Activated CD8-positive, alpha-beta memory T cell treated with anti-CD3 and anti-CD28 coated beads for 36 hours (primary cell): ENCODE measurements around the gene HAO2. TPM values are rescaled to one million over a fixed set of nuclear protein-coding genes. Genes with fewer than 3 reads are reported as not detected.
"Not testable (repeated sequence)": the region's sequence is repeated elsewhere in the genome, so short reads cannot be mapped to it uniquely, and the experiment has no call there.

Experiments
- CTCF ChIA-PET: fragments of 350-600 bp; sonication (Branson Sonifier 250); formaldehyde crosslinking; loops from one replicate; lab custom pipeline; 2021; ENCODE audit warnings: antibody characterized with exemption; lab: Charles Lee
- POLR2A ChIA-PET: fragments of 350-600 bp; sonication (Branson Sonifier 250); formaldehyde crosslinking; loops from one replicate; lab custom pipeline; 2021; ENCODE audit warnings: antibody characterized with exemption; lab: Charles Lee
- total RNA-seq, 2 experiments: library from RNA; stranded (reverse); gene quantifications; one replicate each; pipeline ENCODE4 v1.2.3, GENCODE V29; 2021

The HAO2 gene
- total RNA-seq, 2 experiments from 2014 or later = not detected

GRCh38 chr1:119340861-119341261 lies 27.7 kb upstream of the HAO2 start:
- POLR2A ChIA-PET = no interaction called here
- CTCF ChIA-PET = no interaction called here

DNA sequence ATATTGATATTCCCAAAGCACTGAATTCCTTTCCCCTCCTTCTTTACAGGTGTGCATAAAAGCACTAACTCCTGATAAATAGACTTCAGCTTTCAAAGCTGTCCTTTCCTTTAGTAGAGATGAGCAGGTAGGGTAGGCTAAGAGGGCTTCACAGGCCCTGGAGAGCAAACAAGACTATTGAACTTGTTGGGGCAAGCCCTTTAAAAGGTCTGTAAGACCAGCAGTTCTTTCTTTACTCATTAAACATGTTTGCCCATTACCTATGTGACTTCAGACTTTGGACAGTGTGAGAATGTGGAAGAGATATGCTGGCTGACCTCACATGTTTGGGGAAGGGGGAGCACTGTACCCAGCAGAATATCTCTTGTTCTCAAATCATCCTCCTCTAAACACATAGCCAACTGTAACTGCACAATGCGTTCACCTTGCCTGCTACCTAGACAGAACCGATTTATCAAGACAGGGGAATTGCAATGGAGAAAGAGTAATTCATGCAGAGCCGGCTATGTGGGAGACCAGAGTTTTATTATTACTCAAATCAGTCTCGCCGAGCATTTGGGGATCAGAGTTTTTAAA lies 27.1 kb upstream of the HAO2 start:
- POLR2A ChIA-PET = no interaction called here
- CTCF ChIA-PET = no interaction called here

DNA sequence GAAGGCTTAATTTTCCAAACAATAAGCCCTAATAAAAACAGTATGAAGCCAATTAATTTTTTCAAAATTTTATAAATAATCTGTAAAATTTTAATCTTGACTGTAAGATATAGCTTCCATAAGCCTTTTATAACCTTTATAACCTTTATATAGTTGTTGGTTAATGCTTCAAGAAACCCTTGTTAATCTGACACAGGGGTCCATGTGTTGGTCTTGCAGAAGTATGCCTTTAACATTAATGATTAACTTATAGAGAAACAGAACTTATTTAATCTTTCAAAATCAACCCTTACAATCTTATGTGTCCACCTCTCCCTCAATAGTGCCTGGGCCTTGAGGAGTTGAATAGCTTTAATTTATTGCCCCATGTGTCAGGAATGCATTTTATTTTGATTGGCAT lies 23.2 kb upstream of the HAO2 start:
- ChIA-PET CTCF (no interaction called here), POLR2A (no interaction called here)

DNA sequence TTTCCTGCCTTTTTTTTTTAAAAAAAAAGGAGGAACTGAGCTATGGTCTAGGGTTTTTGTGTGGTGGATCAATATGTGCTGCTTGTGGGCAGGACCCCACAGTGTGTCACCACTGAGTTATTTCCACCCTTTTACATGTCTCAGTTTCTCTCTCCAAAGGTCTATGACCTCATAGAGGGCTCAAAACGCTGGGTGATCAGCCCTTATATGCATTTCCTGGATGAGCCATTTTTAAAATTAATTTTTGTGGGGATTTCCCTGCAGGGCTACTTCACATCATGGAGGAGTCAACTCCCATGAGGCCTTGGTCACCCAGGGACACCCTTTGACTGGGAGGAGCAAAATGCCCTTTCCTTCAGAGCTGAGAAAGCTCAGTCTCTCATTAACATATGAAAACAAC lies 20.7 kb upstream of the HAO2 start:
- ChIA-PET CTCF (no interaction called here), POLR2A (no interaction called here)

GRCh38 chr1:119348941-119349340 lies 19.6 kb upstream of the HAO2 start:
- CTCF ChIA-PET = no interaction called here
- POLR2A ChIA-PET = no interaction called here

- CTCF ChIA-PET = not testable (repeated sequence)
Measured at GRCh38 chr1:119350866-119351265, 17.7 kb upstream of the HAO2 start.

DNA sequence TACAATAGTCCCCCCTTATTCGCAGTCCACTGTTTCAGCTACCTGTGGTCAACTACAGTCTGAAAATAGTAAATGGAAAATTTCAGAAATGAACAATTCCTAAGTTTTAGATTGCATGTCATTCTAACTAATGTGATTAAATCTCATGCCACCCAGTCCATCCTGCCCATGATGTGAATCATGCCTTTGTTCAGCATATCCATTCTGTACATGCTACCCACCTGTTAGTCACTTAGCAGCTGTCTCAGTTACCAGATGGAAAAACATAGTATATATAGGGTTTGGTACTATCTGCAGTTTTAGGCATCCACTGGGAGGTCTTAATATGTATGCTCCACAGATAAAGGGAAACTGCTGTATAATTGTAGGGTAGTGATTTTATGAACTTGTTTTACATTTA lies 16.6 kb upstream of the HAO2 start:
- ChIA-PET POLR2A (no interaction called here), CTCF (no interaction called here)

More at GRCh38 chr1:119350866-119351265, 17.7 kb upstream of the HAO2 start:
- POLR2A ChIA-PET = not testable (repeated sequence)

DNA sequence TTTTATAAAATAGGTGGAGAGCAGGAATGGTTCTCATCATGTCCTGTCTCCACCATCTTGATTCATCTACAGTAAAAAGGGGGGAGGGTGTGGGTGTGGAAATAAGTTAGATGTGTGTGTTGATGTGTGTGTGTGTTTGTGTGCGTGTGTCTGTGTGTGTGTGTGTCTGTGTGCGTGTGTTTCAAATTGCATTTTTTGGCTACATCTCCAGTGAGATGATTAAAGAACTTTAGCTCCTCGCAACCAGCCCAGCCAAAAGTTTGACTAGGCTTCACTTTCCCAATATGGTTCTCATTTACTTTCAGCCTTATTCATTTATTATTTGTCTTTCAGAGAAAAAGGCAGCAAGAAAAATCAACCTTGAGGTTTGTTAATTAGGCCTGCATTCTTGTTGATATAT lies 14.7 kb upstream of the HAO2 start:
- ChIA-PET CTCF (no interaction called here), POLR2A (interaction anchor here (0.7 kb wide), 1 partner anchor 114 kb away, joined by 11 read pairs; no protein-coding TSS in a partner anchor)

DNA sequence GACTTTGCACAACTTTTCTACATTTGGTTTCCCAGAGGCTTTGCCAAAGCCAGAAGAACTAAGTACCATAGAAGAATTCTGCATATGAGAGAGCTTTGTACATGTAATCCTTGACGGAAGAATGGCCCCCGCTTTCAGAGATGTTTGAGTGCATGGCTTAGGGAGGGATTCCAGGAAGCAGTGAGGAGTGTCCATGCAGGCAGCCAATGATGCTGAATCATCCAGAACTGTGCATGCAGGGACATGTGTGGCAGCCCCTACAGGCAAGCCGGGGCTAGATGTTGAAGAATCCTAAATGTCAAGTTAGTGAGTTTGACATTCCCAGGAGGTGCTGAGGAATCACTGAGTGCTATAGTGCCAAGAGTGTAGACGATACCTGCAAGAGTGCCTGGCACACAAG lies 9.9 kb upstream of the HAO2 start:
- ChIA-PET CTCF (interaction anchor here (1.1 kb wide), 1 partner anchor 12 kb away, joined by 3 read pairs; no protein-coding TSS in a partner anchor), POLR2A (no interaction called here)

GRCh38 chr1:119359730-119360129 lies 8.9 kb upstream of the HAO2 start:
- CTCF ChIA-PET = no interaction called here
- POLR2A ChIA-PET = no interaction called here

DNA sequence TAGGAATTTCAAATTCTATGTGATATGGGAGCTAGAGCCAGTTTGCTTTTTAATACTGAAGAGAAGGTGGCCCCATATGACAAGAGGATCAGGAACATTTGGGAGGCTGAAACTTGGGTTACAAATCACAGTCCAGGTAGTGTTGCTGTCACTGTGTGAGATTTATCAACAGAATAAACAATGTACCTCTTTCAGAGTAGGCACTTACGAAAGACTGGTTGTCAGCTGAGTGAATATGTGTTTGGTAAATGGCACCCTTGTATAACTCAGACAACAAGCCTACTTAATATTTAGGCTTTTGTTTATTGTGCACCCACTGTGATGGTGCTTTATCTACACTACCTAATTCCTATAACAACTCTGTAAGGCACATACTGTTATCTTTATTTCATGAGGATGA lies 7.4 kb upstream of the HAO2 start:
- POLR2A ChIA-PET = no interaction called here
- CTCF ChIA-PET = no interaction called here

GRCh38 chr1:119361620-119362344 lies 6.8 kb upstream of the HAO2 start:
- ChIA-PET POLR2A (no interaction called here), CTCF (no interaction called here)

DNA sequence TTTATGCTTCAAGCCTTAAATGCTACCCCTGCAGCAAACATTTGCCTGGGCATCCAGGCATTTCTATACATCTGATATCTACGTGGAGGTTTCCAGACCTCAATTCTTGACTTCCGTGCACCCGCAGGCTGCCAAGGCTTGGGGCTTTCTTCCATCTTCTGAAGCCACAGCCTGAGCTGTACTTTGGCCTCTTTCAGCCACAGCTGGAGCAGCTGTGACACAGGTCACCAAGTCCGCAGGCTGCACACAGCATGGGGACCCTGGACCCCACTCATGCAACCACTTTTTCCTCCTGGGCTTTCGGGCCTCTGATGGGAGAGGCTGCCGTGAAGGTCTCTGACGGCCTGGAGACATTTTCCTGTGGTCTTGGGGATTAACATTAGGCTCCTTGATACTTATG lies 5.4 kb upstream of the HAO2 start:
- CTCF ChIA-PET = no interaction called here
- POLR2A ChIA-PET = no interaction called here

- ChIA-PET CTCF (no interaction called here), POLR2A (no interaction called here)
Measured at GRCh38 chr1:119364640-119365039, 3.9 kb upstream of the HAO2 start.

GRCh38 chr1:119366424-119366823 lies 2.2 kb upstream of the HAO2 start:
- ChIA-PET CTCF (no interaction called here), POLR2A (no interaction called here)

GRCh38 chr1:119367432-119368124 lies 1.0 kb upstream of the HAO2 start:
- CTCF ChIA-PET = no interaction called here
- POLR2A ChIA-PET = no interaction called here

GRCh38 chr1:119370748-119371147 lies 2.2 kb downstream of the HAO2 start:
- ChIA-PET CTCF (interaction anchor here (1.0 kb wide), 1 partner anchor 13 kb away, joined by 3 read pairs; no protein-coding TSS in a partner anchor), POLR2A (no interaction called here)

- ChIA-PET POLR2A (no interaction called here), CTCF (no interaction called here)
Measured at GRCh38 chr1:119371815-119372214, 3.2 kb downstream of the HAO2 start.

- CTCF ChIA-PET = no interaction called here
- POLR2A ChIA-PET = no interaction called here
Measured at GRCh38 chr1:119372503-119373086, 4.0 kb downstream of the HAO2 start.

DNA sequence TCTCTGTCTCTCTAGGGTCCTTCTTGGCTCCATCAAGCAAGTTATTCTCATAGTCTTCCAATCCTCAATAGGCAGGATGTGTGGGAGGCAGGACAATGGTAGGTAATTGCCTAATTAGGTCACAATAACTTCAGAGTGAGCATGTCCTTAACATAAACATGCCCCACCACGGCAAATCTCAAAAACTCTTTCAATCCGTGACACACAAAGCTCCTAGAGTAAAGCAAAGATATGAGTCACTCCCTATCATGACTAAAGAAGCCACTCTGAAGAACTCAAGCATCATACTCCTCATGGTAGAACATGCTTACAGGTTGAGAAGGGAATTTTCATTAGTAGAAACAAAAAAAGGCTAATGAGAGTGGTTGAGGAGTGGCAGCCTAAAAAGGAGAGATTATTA lies 4.9 kb downstream of the HAO2 start:
- CTCF ChIA-PET = no interaction called here
- POLR2A ChIA-PET = no interaction called here
